IMR-90 (cell line): Measurements from ENCODE around the gene SYNE1. TPM values are rescaled to one million over a fixed set of nuclear protein-coding genes. Genes with fewer than 3 reads are reported as not detected.

Source experiments
- ATAC-seq: fragments of 200-7000 bp; cut with Tn5 transposase; 2 replicates; pipeline ENCODE4 v1.9.1; 2020; ENCODE audit warnings: low read depth, mild to moderate bottlenecking, moderate library complexity
- BruUV-seq: library from RNA; stranded (reverse); fragments of 400-500 nt; replicated peaks from 2 replicates; lab custom pipeline; 2021; lab: Mats Ljungman, UMichigan
- CTCF ChIA-PET: fragments of 300-600 bp; formaldehyde crosslinking; extraction: SDS; loops from one replicate; lab custom pipeline; 2021; ENCODE audit warnings: antibody characterized with exemption; lab: Yijun Ruan, JAX
- POLR2A ChIA-PET: fragments of 300-600 bp; sonication (Branson Sonifier 250); formaldehyde crosslinking; loops from one replicate; lab custom pipeline; 2022; ENCODE audit warnings: antibody characterized with exemption; ENCODE audit not compliant: unreplicated experiment; lab: Charles Lee
- DNase-seq: peaks from one replicate; pipeline ENCODE4 v3.0.0; 2013
- H2AFZ ChIP-seq: replicated peaks from 2 replicates; pipeline ENCODE3; 2013; ENCODE audit warnings: low read length, mild to moderate bottlenecking; ENCODE audit not compliant: poor library complexity
- H2AK5ac ChIP-seq: 2 replicates; pipeline ENCODE4 v1.6.1; 2013; ENCODE audit warnings: low read depth, low read length, inconsistent platforms
- H2AK9ac ChIP-seq: replicated peaks from 2 replicates; pipeline ENCODE3; 2013; ENCODE audit warnings: mild to moderate bottlenecking, low read depth, low read length, moderate library complexity; ENCODE audit not compliant: poor library complexity
- H2BK120ac ChIP-seq: 2 replicates; pipeline ENCODE4 v1.6.1; 2013; ENCODE audit warnings: low read depth, low read length, inconsistent platforms
- H2BK15ac ChIP-seq: 3 replicates; pipeline ENCODE4 v1.6.1; 2013; ENCODE audit warnings: low read depth, low read length, inconsistent platforms
- H2BK20ac ChIP-seq: 2 replicates; pipeline ENCODE4 v1.6.1; 2013; ENCODE audit warnings: low read depth, mild to moderate bottlenecking, inconsistent platforms, low read length, moderate library complexity
- H2BK5ac ChIP-seq: 2 replicates; pipeline ENCODE4 v1.6.1; 2013; ENCODE audit warnings: mild to moderate bottlenecking, low read depth, low read length, inconsistent platforms; ENCODE audit not compliant: poor library complexity, severe bottlenecking
- H3K14ac ChIP-seq: replicated peaks from 2 replicates; pipeline ENCODE4 v1.6.1; 2013; ENCODE audit warnings: low read depth, low read length, inconsistent platforms
- H3K18ac ChIP-seq: 2 replicates; pipeline ENCODE4 v1.6.1; 2013; ENCODE audit warnings: low read depth, low read length, control low read depth
- H3K23ac ChIP-seq: 2 replicates; pipeline ENCODE4 v1.6.1; 2013; ENCODE audit warnings: low read depth, low read length, inconsistent platforms
- H3K27ac ChIP-seq: 2 replicates; pipeline ENCODE4 v1.5.1; 2013; ENCODE audit warnings: mild to moderate bottlenecking, control low read depth, low read length; ENCODE audit not compliant: insufficient read depth
- H3K27me3 ChIP-seq: 2 replicates; pipeline ENCODE4 v1.6.1; 2013; ENCODE audit warnings: low read length; ENCODE audit not compliant: control insufficient read depth, insufficient read depth
- H3K36me3 ChIP-seq: 2 replicates; pipeline ENCODE4 v1.6.1; 2013; ENCODE audit warnings: low read length, mixed read lengths; ENCODE audit not compliant: control insufficient read depth, insufficient read depth
- H3K4ac ChIP-seq: 2 replicates; pipeline ENCODE4 v1.6.1; 2013; ENCODE audit warnings: low read depth, low read length, inconsistent platforms
- H3K4me1 ChIP-seq: 2 replicates; pipeline ENCODE4 v1.6.1; 2013; ENCODE audit warnings: low read length, mixed read lengths; ENCODE audit not compliant: control insufficient read depth, insufficient read depth
- H3K4me2 ChIP-seq: 2 replicates; pipeline ENCODE4 v1.6.1; 2013; ENCODE audit warnings: low read depth, mild to moderate bottlenecking, control low read depth, low read length, moderate library complexity
- H3K4me3 ChIP-seq: 2 replicates; pipeline ENCODE4 v1.5.1; 2013; ENCODE audit warnings: low read depth, mild to moderate bottlenecking, control low read depth, low read length, moderate library complexity; ENCODE audit not compliant: insufficient read depth
- H3K56ac ChIP-seq: 2 replicates; pipeline ENCODE4 v1.6.1; 2013; ENCODE audit warnings: low read length, inconsistent platforms; ENCODE audit not compliant: insufficient read depth; ENCODE audit errors: extremely low read depth
- H3K79me1 ChIP-seq, 2 experiments: 2 replicates each; pipeline ENCODE4 v1.6.1; 2013; ENCODE audit warnings: low read length in 2 of 2, inconsistent platforms in 1 of 2, low read depth in 1 of 2
- H3K9ac ChIP-seq: 2 replicates; pipeline ENCODE4 v1.6.1; 2013; ENCODE audit warnings: low read depth, low read length, control low read depth
- H3K9me1 ChIP-seq: 2 replicates; pipeline ENCODE4 v1.6.1; 2013; ENCODE audit warnings: low read length, inconsistent platforms; ENCODE audit not compliant: insufficient read depth
- H3K9me3 ChIP-seq: 2 replicates; pipeline ENCODE4 v1.6.1; 2013; ENCODE audit warnings: low read length; ENCODE audit not compliant: control insufficient read depth, insufficient read depth
- H4K20me1 ChIP-seq: 2 replicates; pipeline ENCODE4 v1.6.1; 2013; ENCODE audit warnings: low read length, inconsistent platforms; ENCODE audit not compliant: insufficient read depth
- H4K5ac ChIP-seq: 2 replicates; pipeline ENCODE4 v1.6.1; 2013; ENCODE audit warnings: mild to moderate bottlenecking, low read depth, low read length, control low read depth
- H4K8ac ChIP-seq, 2 experiments: 2 replicates each; pipeline ENCODE4 v1.6.1; 2013; ENCODE audit warnings: low read depth in 2 of 2, low read length in 2 of 2, control low read depth in 1 of 2, inconsistent platforms in 1 of 2
- H4K91ac ChIP-seq: 2 replicates; pipeline ENCODE4 v1.6.1; 2013; ENCODE audit warnings: low read depth, low read length, inconsistent platforms; ENCODE audit not compliant: insufficient read depth
- BHLHE40 ChIP-seq: fragments of 150-350 bp; IDR thresholded peaks from 2 replicates; pipeline ENCODE4 v1.6.1; 2016; ENCODE audit warnings: mild to moderate bottlenecking, low read depth, low read length
- CEBPB ChIP-seq: IDR thresholded peaks from 2 replicates; pipeline ENCODE4 v1.6.1; 2012; ENCODE audit warnings: low read depth, low read length, improper control_type of control experiment
- CHD1 ChIP-seq: IDR thresholded peaks from 2 replicates; pipeline ENCODE4 v1.6.1; 2012; ENCODE audit warnings: low read depth, low read length, improper control_type of control experiment
- FOS ChIP-seq: fragments of 150-350 bp; IDR thresholded peaks from 2 replicates; pipeline ENCODE4 v1.6.1; 2016; ENCODE audit warnings: low read depth, low read length
- MAFK ChIP-seq: IDR thresholded peaks from 2 replicates; pipeline ENCODE4 v1.6.1; 2012; ENCODE audit warnings: low read depth, low read length, improper control_type of control experiment
- MAZ ChIP-seq: IDR thresholded peaks from 2 replicates; pipeline ENCODE4 v1.6.1; 2012; ENCODE audit warnings: low read depth, mild to moderate bottlenecking, low read length, improper control_type of control experiment, moderate library complexity, borderline replicate concordance
- MXI1 ChIP-seq: IDR thresholded peaks from 2 replicates; pipeline ENCODE4 v1.6.1; 2012; ENCODE audit warnings: low read depth, mild to moderate bottlenecking, low read length, moderate library complexity, borderline replicate concordance
- NFE2L2 ChIP-seq: fragments of 150-350 bp; IDR thresholded peaks from 2 replicates; pipeline ENCODE4 v1.6.1; 2016; ENCODE audit warnings: low read depth, mild to moderate bottlenecking, low read length
- POLR2A ChIP-seq: IDR thresholded peaks from 2 replicates; pipeline ENCODE4 v1.6.1; 2012; ENCODE audit warnings: mild to moderate bottlenecking, low read depth, low read length
- RAD21 ChIP-seq: IDR thresholded peaks from 2 replicates; pipeline ENCODE4 v1.6.1; 2012; ENCODE audit warnings: low read length, improper control_type of control experiment
- RCOR1 ChIP-seq: IDR thresholded peaks from 2 replicates; pipeline ENCODE4 v1.6.1; 2012; ENCODE audit warnings: mild to moderate bottlenecking, low read length, improper control_type of control experiment; ENCODE audit not compliant: insufficient replicate concordance
- RFX5 ChIP-seq: IDR thresholded peaks from 2 replicates; pipeline ENCODE4 v1.8.0; 2012; ENCODE audit warnings: low read depth, mild to moderate bottlenecking, low read length, moderate library complexity
- SMC3 ChIP-seq: fragments of 150-350 bp; IDR thresholded peaks from 2 replicates; pipeline ENCODE4 v1.6.1; 2016; ENCODE audit warnings: low read depth, mild to moderate bottlenecking, antibody characterized with exemption, low read length, moderate library complexity
- WGBS, 2 experiments: methylation state at CpG; one replicate each; pipeline versions ENCODE4 v1.1.5 to v1.1.7; 2013; ENCODE audit warnings: missing lambda C conversion rate in 2 of 2; ENCODE audit not compliant: insufficient read length in 1 of 2; ENCODE audit errors: extremely low coverage in 2 of 2; 5-methylcytosine and 5-hydroxymethylcytosine counted together
- dilution Hi-C: fragments of 300-500 bp; cut with HindIII; formaldehyde crosslinking; loops from one replicate; pipeline ENCODE4 v1.14.3; 2018; ENCODE audit warnings: low sequenced_read_pairs; ENCODE audit not compliant: unreplicated experiment
- in situ Hi-C: fragments of 300-500 bp; cut with MboI; formaldehyde crosslinking; loops from 3 replicates; pipeline ENCODE4 v1.14.3; 2019; ENCODE audit warnings: low sequenced_read_pairs, inconsistent platforms, mixed read lengths
- intact Hi-C: fragments of 100-400 bp; cut with micrococcal nuclease; formaldehyde crosslinking; loops from 2 replicates; pipeline ENCODE4 v1.10.0; 2022
- polyA plus RNA-seq, 3 experiments: library from polyadenylated mRNA; depleted of rRNA; stranded (reverse); fragments of >200 nt; gene quantifications; 2 replicates each; pipeline ENCODE4 v1.2.3, GENCODE V29; 2012; ENCODE audit warnings: low replicate concordance in 1 of 3
- total RNA-seq: library from RNA; depleted of rRNA; stranded (reverse); fragments of >200 nt; gene quantifications from 2 replicates; pipeline ENCODE4 v1.2.3, GENCODE V29; 2012
- TF ChIP-seq, protein P1 (sequence below): fragments of 150-350 bp; IDR thresholded peaks from 2 replicates; pipeline ENCODE4 v1.6.1; 2016; ENCODE audit warnings: low read depth, mild to moderate bottlenecking, low read length, moderate library complexity, borderline replicate concordance
- TF ChIP-seq, protein P2 (sequence below): fragments of 150-350 bp; IDR thresholded peaks from 2 replicates; pipeline ENCODE4 v1.6.1; 2017; ENCODE audit warnings: mild to moderate bottlenecking, antibody characterized with exemption, low read length, low read depth
- TF ChIP-seq, protein P3 (sequence below): conservative IDR thresholded peaks from 2 replicates; pipeline ENCODE4 v1.5.1; 2012; ENCODE audit warnings: mild to moderate bottlenecking, low read depth, low read length, improper control_type of control experiment

The SYNE1 gene
- total and polyA plus RNA-seq, 2 of the 4 experiments (the other 2 are of a cell fraction) = 34.1 to 159 TPM

DNA sequence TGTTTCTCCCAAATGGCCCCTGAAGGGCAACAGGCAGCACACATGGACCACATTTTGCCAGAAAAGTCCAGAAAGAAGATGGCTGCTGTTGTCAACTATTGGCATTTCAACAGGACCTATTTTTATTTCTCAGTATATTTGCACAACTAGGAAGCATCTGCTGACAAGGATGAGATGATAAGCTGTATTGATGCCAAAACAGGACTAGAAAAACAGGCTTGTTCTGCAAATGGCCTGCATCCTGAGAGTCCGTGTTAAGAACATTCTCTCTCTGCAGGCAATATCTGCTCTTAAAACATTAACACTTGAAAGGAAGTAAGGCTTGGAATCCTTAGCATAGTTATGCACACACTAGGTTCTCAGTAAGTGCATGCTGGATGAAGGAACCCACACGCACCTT, 546.0 kb downstream of the SYNE1 start:
- Histone ChIP-seq H2BK15ac (no peak overlapping the region), H4K91ac (no peak overlapping the region), H3K4me2 (no peak overlapping the region), H3K27me3 (no peaks in the 10 kb centered on the region), H4K8ac (no peak overlapping the region), H4K20me1 (no peaks in the 10 kb centered on the region), H2AK5ac (no peak overlapping the region), H3K23ac (no peak overlapping the region), H3K4ac (no peak overlapping the region), H3K4me1 (peaks cover 15% of the 10 kb centered on the region), H4K5ac (no peak overlapping the region), H3K56ac (no peak overlapping the region), H2BK20ac (peak overlapping the region; percentile 24; the same call in 1 of the 2 replicates), H3K9ac (no peak overlapping the region), H2AK9ac (no peak overlapping the region), H2BK120ac (no peak overlapping the region), H2BK5ac (no peak overlapping the region), H3K79me1 (no peaks in the 10 kb centered on the region), H2AFZ (no peak overlapping the region), H3K9me1 (peaks cover 19% of the 10 kb centered on the region), H3K14ac (no peak overlapping the region), H3K9me3 (peaks cover 3% of the 10 kb centered on the region), H3K18ac (no peak overlapping the region), H3K27ac (no peak overlapping the region), H3K4me3 (no peak overlapping the region), H3K36me3 (no peaks in the 10 kb centered on the region)
- dilution Hi-C loops (no loop called here), intact Hi-C loops (no loop called here), in situ Hi-C loops (no loop called here)
- POLR2A ChIA-PET = no interaction called here
- no TSS peak for BruUV-seq
- 100% methylated on average over 1 of the region's 2 CpGs; no CpG with 5 or more reads in 1 of the 2 experiments for WGBS, 2 experiments
- CTCF ChIA-PET = no interaction called here
- DNase-seq = no peak
- TF ChIP-seq BHLHE40 (no peak), CHD1 (no peak), POLR2A (no peak), CEBPB (no peak), RCOR1 (no peak), FOS (no peak), MAFK (no peak), RAD21 (no peak), RFX5 (no peak), NFE2L2 (no peak), MXI1 (no peak), SMC3 (no peak), MAZ (no peak)
- TF ChIP-seq, protein P1, sequence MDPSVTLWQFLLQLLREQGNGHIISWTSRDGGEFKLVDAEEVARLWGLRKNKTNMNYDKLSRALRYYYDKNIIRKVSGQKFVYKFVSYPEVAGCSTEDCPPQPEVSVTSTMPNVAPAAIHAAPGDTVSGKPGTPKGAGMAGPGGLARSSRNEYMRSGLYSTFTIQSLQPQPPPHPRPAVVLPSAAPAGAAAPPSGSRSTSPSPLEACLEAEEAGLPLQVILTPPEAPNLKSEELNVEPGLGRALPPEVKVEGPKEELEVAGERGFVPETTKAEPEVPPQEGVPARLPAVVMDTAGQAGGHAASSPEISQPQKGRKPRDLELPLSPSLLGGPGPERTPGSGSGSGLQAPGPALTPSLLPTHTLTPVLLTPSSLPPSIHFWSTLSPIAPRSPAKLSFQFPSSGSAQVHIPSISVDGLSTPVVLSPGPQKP = no peak
- TF ChIP-seq, protein P2, sequence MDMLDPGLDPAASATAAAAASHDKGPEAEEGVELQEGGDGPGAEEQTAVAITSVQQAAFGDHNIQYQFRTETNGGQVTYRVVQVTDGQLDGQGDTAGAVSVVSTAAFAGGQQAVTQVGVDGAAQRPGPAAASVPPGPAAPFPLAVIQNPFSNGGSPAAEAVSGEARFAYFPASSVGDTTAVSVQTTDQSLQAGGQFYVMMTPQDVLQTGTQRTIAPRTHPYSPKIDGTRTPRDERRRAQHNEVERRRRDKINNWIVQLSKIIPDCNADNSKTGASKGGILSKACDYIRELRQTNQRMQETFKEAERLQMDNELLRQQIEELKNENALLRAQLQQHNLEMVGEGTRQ = no peak
- TF ChIP-seq, protein P3, sequence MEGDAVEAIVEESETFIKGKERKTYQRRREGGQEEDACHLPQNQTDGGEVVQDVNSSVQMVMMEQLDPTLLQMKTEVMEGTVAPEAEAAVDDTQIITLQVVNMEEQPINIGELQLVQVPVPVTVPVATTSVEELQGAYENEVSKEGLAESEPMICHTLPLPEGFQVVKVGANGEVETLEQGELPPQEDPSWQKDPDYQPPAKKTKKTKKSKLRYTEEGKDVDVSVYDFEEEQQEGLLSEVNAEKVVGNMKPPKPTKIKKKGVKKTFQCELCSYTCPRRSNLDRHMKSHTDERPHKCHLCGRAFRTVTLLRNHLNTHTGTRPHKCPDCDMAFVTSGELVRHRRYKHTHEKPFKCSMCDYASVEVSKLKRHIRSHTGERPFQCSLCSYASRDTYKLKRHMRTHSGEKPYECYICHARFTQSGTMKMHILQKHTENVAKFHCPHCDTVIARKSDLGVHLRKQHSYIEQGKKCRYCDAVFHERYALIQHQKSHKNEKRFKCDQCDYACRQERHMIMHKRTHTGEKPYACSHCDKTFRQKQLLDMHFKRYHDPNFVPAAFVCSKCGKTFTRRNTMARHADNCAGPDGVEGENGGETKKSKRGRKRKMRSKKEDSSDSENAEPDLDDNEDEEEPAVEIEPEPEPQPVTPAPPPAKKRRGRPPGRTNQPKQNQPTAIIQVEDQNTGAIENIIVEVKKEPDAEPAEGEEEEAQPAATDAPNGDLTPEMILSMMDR = no peak
- no peak for ATAC-seq
